ENCODE data around the gene WDR4.

DNA sequence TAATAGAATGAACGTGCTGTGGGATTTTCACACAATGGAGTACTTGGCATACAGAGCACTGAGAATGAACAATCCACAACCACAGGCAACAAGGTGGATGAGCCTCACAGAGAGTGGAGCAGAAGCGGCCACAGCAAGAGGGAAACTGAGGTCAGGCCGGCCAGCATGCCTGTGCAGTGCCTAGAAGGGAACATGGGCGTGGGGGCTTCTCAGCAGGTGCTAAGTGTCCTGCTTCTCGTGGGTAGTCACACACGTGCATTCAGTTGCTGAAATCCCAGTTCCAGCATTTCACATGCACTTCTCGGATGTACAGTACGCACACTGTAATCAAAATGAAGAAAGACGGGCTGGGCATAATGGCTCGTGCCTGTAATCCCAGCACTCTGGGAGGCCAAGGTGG, 33.1 kb downstream of the WDR4 start:
- TF ChIP-seq, protein P1, sequence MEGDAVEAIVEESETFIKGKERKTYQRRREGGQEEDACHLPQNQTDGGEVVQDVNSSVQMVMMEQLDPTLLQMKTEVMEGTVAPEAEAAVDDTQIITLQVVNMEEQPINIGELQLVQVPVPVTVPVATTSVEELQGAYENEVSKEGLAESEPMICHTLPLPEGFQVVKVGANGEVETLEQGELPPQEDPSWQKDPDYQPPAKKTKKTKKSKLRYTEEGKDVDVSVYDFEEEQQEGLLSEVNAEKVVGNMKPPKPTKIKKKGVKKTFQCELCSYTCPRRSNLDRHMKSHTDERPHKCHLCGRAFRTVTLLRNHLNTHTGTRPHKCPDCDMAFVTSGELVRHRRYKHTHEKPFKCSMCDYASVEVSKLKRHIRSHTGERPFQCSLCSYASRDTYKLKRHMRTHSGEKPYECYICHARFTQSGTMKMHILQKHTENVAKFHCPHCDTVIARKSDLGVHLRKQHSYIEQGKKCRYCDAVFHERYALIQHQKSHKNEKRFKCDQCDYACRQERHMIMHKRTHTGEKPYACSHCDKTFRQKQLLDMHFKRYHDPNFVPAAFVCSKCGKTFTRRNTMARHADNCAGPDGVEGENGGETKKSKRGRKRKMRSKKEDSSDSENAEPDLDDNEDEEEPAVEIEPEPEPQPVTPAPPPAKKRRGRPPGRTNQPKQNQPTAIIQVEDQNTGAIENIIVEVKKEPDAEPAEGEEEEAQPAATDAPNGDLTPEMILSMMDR (IDR thresholded peaks at IDR 0.05) = no peak
- no peak for TF ChIP-seq POLR2A (IDR thresholded peaks at IDR 0.05)
